HFFc6 (cell line): ENCODE measurements around the gene CALHM3. TPM values are rescaled to one million over a fixed set of nuclear protein-coding genes. Genes with fewer than 3 reads are reported as not detected.

Experiments
- DNase-seq: peaks from one replicate; pipeline ENCODE4 v3.0.0-alpha.2; 2018
- H3K27ac Mint-ChIP-seq: 2 replicates; pipeline ENCODE4 v1.8.0; 2020; ENCODE audit warnings: mild to moderate bottlenecking, mixed read lengths
- H3K27me3 Mint-ChIP-seq: 2 replicates; pipeline ENCODE4 v1.8.0; 2021; ENCODE audit warnings: mild to moderate bottlenecking, moderate library complexity, mixed read lengths; ENCODE audit not compliant: insufficient read depth
- H3K36me3 Mint-ChIP-seq: 2 replicates; pipeline ENCODE4 v1.8.0; 2021; ENCODE audit warnings: low read depth, mixed read lengths
- H3K4me1 Mint-ChIP-seq: 2 replicates; pipeline ENCODE4 v1.8.0; 2020; ENCODE audit warnings: low read depth, mixed read lengths
- H3K4me3 Mint-ChIP-seq: 2 replicates; pipeline ENCODE4 v1.8.0; 2020; ENCODE audit warnings: mild to moderate bottlenecking, moderate library complexity, mixed read lengths
- H3K9me3 Mint-ChIP-seq: 2 replicates; pipeline ENCODE4 v1.8.0; 2020; ENCODE audit warnings: mild to moderate bottlenecking, mixed read lengths
- total RNA-seq, 6 experiments: library from RNA; stranded (reverse); fragmentation: NEBNext Ultra II Directional; extraction: Animal tissue kit (Norgen Biotek cat#: 25700); gene quantifications; 2 replicates in 1 of 6; 3 replicates in 5 of 6; pipeline ENCODE4 v1.2.3, GENCODE V29; 2021
- TF ChIP-seq, protein P1 (sequence below): fragments of 200-600 bp; sonication (generic); IDR thresholded peaks from 2 replicates; pipeline ENCODE4 v1.5.0; 2021; ENCODE audit warnings: antibody characterized with exemption, mild to moderate bottlenecking

Gene CALHM3
- total RNA-seq, 6 experiments from 2014 or later = 0.09 TPM; not detected in 5

DNA sequence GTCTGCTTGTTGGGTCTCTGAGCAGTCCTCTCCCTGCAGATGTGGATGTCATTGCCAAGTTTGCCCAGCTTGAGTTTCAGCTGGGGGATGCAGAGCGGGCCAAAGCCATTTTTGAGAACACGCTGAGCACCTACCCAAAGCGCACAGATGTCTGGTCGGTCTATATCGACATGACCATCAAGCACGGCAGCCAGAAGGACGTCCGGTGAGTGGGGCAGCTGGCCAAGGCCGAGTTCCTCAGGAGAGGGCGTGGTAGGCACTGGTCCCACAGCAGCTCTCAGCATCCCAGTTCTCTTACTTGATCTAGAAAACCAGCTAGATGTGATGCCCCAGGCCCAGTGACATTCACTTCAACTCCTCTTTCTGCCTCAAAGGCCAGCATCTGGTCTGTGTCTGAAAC lies 34.6 kb downstream of the CALHM3 start:
- Mint-ChIP-seq H3K4me3 (no peak overlapping the region), H3K27ac (peak overlapping the region; percentile 97), H3K4me1 (peaks cover 64% of the 10 kb centered on the region), H3K9me3 (no peaks in the 10 kb centered on the region), H3K36me3 (peaks cover 57% of the 10 kb centered on the region), H3K27me3 (peaks cover 8% of the 10 kb centered on the region)
- no peak for DNase-seq
- TF ChIP-seq, protein P1, sequence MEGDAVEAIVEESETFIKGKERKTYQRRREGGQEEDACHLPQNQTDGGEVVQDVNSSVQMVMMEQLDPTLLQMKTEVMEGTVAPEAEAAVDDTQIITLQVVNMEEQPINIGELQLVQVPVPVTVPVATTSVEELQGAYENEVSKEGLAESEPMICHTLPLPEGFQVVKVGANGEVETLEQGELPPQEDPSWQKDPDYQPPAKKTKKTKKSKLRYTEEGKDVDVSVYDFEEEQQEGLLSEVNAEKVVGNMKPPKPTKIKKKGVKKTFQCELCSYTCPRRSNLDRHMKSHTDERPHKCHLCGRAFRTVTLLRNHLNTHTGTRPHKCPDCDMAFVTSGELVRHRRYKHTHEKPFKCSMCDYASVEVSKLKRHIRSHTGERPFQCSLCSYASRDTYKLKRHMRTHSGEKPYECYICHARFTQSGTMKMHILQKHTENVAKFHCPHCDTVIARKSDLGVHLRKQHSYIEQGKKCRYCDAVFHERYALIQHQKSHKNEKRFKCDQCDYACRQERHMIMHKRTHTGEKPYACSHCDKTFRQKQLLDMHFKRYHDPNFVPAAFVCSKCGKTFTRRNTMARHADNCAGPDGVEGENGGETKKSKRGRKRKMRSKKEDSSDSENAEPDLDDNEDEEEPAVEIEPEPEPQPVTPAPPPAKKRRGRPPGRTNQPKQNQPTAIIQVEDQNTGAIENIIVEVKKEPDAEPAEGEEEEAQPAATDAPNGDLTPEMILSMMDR = no peak

DNA sequence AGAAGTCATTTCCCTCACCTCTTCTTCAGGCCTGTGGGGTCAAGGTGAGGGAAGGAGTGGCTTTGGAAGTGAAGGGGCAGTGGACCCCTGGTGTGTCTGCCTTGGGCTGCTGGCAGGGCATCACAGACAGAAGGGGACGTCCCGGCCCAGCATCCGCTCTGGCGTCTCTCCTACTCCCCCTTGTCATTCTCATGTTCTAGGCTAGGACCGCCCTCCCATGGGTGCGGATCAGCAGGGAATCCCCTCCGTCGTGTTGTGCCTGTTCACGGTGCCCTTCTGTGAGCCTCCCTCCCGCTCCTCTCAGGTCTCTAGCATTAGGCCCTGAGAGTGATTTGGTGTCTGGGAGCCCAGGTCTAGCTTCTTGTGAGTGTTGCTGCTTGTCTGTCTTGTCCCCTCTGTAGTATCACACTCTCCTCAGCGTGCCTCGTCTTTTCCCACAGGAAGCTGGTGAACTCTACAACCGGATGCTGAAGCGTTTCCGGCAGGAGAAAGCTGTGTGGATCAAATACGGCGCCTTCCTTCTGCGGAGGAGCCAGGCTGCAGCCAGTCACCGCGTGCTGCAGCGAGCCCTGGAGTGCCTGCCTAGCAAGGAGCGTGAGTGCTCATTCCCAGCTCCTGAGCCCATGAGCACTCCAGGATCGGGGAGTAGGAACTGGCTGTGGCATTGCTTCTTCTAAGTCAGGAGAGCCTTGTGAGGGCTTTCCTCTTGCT lies 35.4 kb downstream of the CALHM3 start:
- peaks cover 56% of the 10 kb centered on the region for H3K4me1 Mint-ChIP-seq
- H3K27me3 Mint-ChIP-seq = peaks cover 8% of the 10 kb centered on the region
- no peaks in the 10 kb centered on the region for H3K9me3 Mint-ChIP-seq
- peaks cover 52% of the 10 kb centered on the region for H3K36me3 Mint-ChIP-seq
- no peak for DNase-seq
- TF ChIP-seq, protein P1 = no peak
- H3K4me3 Mint-ChIP-seq = no peak overlapping the region
- peak overlapping the region; percentile 24; the same call in 1 of the 2 replicates for H3K27ac Mint-ChIP-seq

DNA sequence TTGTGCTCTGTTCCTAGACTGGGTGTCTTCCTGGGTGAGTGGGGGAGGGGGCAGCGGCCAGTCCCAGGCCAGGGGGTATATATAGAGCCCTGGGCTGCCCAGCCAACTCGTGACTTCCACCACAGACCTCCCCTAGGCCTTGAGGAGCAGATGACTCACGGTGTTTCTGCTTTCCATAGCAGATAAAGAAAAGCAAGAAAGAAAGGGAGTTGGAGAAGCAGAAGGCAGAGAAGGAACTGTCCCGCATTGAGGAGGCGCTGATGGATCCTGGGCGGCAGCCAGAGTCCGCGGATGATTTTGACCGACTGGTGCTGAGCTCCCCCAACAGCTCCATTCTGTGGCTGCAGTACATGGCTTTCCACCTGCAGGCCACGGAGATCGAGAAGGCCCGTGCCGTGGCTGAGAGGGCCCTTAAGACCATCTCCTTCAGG lies 37.0 kb downstream of the CALHM3 start:
- DNase-seq = no peak
- Mint-ChIP-seq H3K4me1 (peaks cover 44% of the 10 kb centered on the region), H3K4me3 (no peak overlapping the region), H3K36me3 (peaks cover 53% of the 10 kb centered on the region), H3K27me3 (peaks cover 3% of the 10 kb centered on the region), H3K9me3 (no peaks in the 10 kb centered on the region), H3K27ac (no peak overlapping the region; the same call in 1 of the 2 replicates)
- TF ChIP-seq, protein P1 = no peak

DNA sequence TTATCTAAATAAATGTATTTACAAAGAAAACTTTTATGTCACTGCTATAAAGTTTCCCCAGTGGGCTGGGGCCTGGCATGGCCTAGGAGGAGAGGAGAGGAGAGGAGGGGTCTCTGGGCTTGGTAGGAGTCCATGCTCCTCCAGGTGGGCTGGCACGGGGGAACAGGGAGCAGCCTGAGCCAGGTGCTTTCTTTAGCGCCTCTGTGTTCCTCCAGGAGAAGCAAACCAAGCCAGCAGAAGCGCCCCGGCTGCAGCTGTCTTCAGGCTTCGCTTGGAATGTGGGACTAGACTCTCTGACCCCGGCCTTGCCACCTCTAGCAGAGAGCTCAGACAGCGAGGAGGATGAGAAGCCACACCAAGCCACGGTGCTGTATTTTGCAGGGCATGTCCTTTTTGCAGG lies 37.4 kb downstream of the CALHM3 start:
- Mint-ChIP-seq H3K4me1 (peaks cover 39% of the 10 kb centered on the region), H3K9me3 (no peaks in the 10 kb centered on the region), H3K36me3 (peaks cover 53% of the 10 kb centered on the region), H3K4me3 (no peak overlapping the region), H3K27me3 (peaks cover 2% of the 10 kb centered on the region), H3K27ac (0 out of 2 replicates have a peak overlapping the region, but pooled peaks have one; percentile 16)
- TF ChIP-seq, protein P1 = no peak
- DNase-seq = no peak

DNA sequence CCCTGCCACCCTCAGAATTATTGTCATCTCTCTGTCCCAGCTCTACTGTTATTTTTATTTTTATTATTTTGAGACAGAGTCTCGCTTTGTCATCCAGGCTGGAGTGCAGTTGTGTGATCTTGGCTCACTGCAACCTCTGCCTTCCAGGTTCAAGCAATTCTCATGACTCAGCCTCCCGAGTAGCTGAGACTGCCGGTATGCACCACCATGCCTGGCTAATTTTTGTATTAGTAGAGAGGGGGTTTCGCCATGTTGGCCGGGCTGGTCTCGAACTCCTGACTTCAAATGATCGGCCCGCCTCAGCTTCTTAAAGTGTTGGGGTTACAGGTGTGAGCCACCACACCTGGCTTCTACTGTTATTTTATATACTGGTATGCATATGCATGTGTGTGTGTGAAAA lies 37.8 kb downstream of the CALHM3 start:
- H3K27ac Mint-ChIP-seq = peak overlapping the region; percentile 16; the same call in 1 of the 2 replicates
- peak; percentile 11 for DNase-seq

More for the DNA sequence above, 37.8 kb downstream of the CALHM3 start:
- TF ChIP-seq, protein P1 = no peak
- Mint-ChIP-seq H3K9me3 (no peaks in the 10 kb centered on the region), H3K36me3 (peaks cover 49% of the 10 kb centered on the region), H3K27me3 (peaks cover 4% of the 10 kb centered on the region), H3K4me1 (peaks cover 35% of the 10 kb centered on the region), H3K4me3 (no peak overlapping the region)
